Testis (tissue), 3 donors: ENCODE data around the gene RGS9. TPM values are rescaled to one million over a fixed set of nuclear protein-coding genes. Genes with fewer than 3 reads are reported as not detected.

Source experiments
- DNase-seq: peaks from one replicate; pipeline ENCODE4 v3.0.0-alpha.2; 2019
- H3K27ac ChIP-seq, 2 donors: fragments of 200-600 bp; sonication (generic); one replicate each; pipeline ENCODE4 v1.5.1; 2019
- H3K27me3 ChIP-seq: fragments of 200-600 bp; sonication (generic); one replicate; pipeline ENCODE4 v1.5.1; 2019
- H3K36me3 ChIP-seq: fragments of 200-600 bp; sonication (generic); one replicate; pipeline ENCODE4 v1.5.1; 2017; ENCODE audit warnings: low read depth; ENCODE audit errors: missing control alignments
- H3K4me1 ChIP-seq: fragments of 200-600 bp; sonication (generic); one replicate; pipeline ENCODE4 v1.5.1; 2019
- H3K4me3 ChIP-seq, 2 donors: fragments of 200-600 bp; sonication (generic); one replicate each; pipeline ENCODE4 v1.5.1; 2017 to 2019
- H3K9me3 ChIP-seq: fragments of 200-600 bp; sonication (generic); one replicate; pipeline ENCODE4 v1.5.1; 2017
- CTCF ChIP-seq, 3 experiments: fragments of 450-650 bp in 2 of 3; fragments of 200-600 bp in 1 of 3; sonication (generic) in 1 of 3; IDR thresholded peaks; one replicate each; pipeline ENCODE4 v1.5.1; 2016 to 2019; ENCODE audit warnings: antibody characterized with exemption in 3 of 3, mild to moderate bottlenecking in 2 of 3, moderate library complexity in 1 of 3
- POLR2A ChIP-seq: fragments of 450-650 bp; IDR thresholded peaks from one replicate; pipeline ENCODE4 v1.6.1; 2017; ENCODE audit warnings: antibody characterized with exemption, mild to moderate bottlenecking, moderate library complexity
- WGBS, 2 donors: methylation state at CpG; one replicate each; pipeline ENCODE4 v1.1.5; 2018; 5-methylcytosine and 5-hydroxymethylcytosine counted together
- intact Hi-C: fragments of 100-400 bp; cut with DNase I; formaldehyde crosslinking; loops from one replicate; pipeline ENCODE4 v1.15.1; 2023; ENCODE audit warnings: low total_unique reads
- polyA plus RNA-seq: library from polyadenylated mRNA; stranded (reverse); fragments of 350-450 nt; fragmentation: Illumina TruSeq; extraction: RNeasy Lipid Tissue Mini Kit (QIAGEN cat#74804); gene quantifications from one replicate; pipeline ENCODE4 v1.2.3, GENCODE V29; 2014; ENCODE audit warnings: low read depth, low replicate concordance; ENCODE audit not compliant: insufficient read depth
- total RNA-seq, 2 donors: library from RNA; depleted of rRNA; stranded (reverse); fragments of >200 nt; gene quantifications; one replicate each; pipeline ENCODE4 v1.2.3, GENCODE V29; 2016

Gene RGS9
- total and polyA plus RNA-seq, 3 donors from 2014 or later = 4.6 to 7.9 (median 5.7) TPM

- Histone ChIP-seq H3K36me3 (no peaks in the 10 kb centered on the region), H3K9me3 (no peaks in the 10 kb centered on the region), H3K27me3 (no peaks in the 10 kb centered on the region), H3K27ac (no peak overlapping the region), H3K4me3 (no peak overlapping the region), H3K4me1 (peaks cover 8% of the 10 kb centered on the region)
- 91 to 95% methylated on average over 15 to 18 of the region's 18 CpGs for WGBS, 2 donors
- no peak for DNase-seq
- TF ChIP-seq CTCF (IDR thresholded peaks at IDR 0.05) = no peak
- TF ChIP-seq POLR2A = no peak
- intact Hi-C loops = no loop called here
Observed at GRCh38 chr17:65225061-65225460, 87.9 kb downstream of the RGS9 start.

- TF ChIP-seq CTCF (IDR thresholded peaks at IDR 0.05) (no peak), POLR2A (no peak)
- H3K4me3 ChIP-seq = no peak overlapping the region
- WGBS, 2 donors = 91 to 100% methylated on average over 2 to 4 of the region's 4 CpGs
- DNase-seq = no peak
- no peak overlapping the region for H3K27ac ChIP-seq
- H3K36me3 ChIP-seq = no peaks in the 10 kb centered on the region
- intact Hi-C loops = no loop called here
- no peaks in the 10 kb centered on the region for H3K9me3 ChIP-seq
- peaks cover 8% of the 10 kb centered on the region for H3K4me1 ChIP-seq
- H3K27me3 ChIP-seq = no peaks in the 10 kb centered on the region
Observed at GRCh38 chr17:65226227-65226626, 89.1 kb downstream of the RGS9 start.

- no peaks in the 10 kb centered on the region for H3K27me3 ChIP-seq
- H3K4me1 ChIP-seq = peaks cover 8% of the 10 kb centered on the region
- no peak for DNase-seq
- intact Hi-C loops = no loop called here
- WGBS, 2 donors = 39 to 58% methylated on average over 4 of the region's 4 CpGs
- no peak overlapping the region for H3K4me3 ChIP-seq
- no peaks in the 10 kb centered on the region for H3K9me3 ChIP-seq
- TF ChIP-seq POLR2A (no peak), CTCF (IDR thresholded peaks at IDR 0.05) (no peak)
- no peaks in the 10 kb centered on the region for H3K36me3 ChIP-seq
- H3K27ac ChIP-seq = no peak overlapping the region
Observed at GRCh38 chr17:65227637-65228036, 90.5 kb downstream of the RGS9 start.

- intact Hi-C loops = no loop called here
- no peak for TF ChIP-seq POLR2A
- no peak for TF ChIP-seq CTCF (IDR thresholded peaks at IDR 0.05)
Observed at GRCh38 chr17:65228287-65228686, 91.1 kb downstream of the RGS9 start.

GRCh38 chr17:65228734-65229620 lies 91.8 kb downstream of the RGS9 start:
- Histone ChIP-seq H3K4me1 (peaks cover 8% of the 10 kb centered on the region), H3K4me3 (no peak overlapping the region), H3K27ac (no peak overlapping the region), H3K9me3 (no peaks in the 10 kb centered on the region), H3K27me3 (no peaks in the 10 kb centered on the region), H3K36me3 (no peaks in the 10 kb centered on the region)
- 19 to 34% methylated on average over 12 of the region's 12 CpGs for WGBS, 2 donors
- DNase-seq = peak; percentile 17
- intact Hi-C loops = no loop called here
- TF ChIP-seq POLR2A = no peak

More at GRCh38 chr17:65228287-65228686, 91.1 kb downstream of the RGS9 start:
- 41 to 46% methylated on average over 10 of the region's 10 CpGs for WGBS, 2 donors
- H3K27me3 ChIP-seq = no peaks in the 10 kb centered on the region
- no peak overlapping the region for H3K27ac ChIP-seq
- peaks cover 8% of the 10 kb centered on the region for H3K4me1 ChIP-seq
- H3K36me3 ChIP-seq = no peaks in the 10 kb centered on the region
- no peaks in the 10 kb centered on the region for H3K9me3 ChIP-seq
- peak; percentile 60 for DNase-seq
- H3K4me3 ChIP-seq = no peak overlapping the region
